NCI-H2227 (cell line): Measurements from ENCODE around the gene IER2.
A peak's percentile ranks its signal among the peaks of the same experiment; 100 is the strongest.
"Not testable (repeated sequence)": the region's sequence is repeated elsewhere in the genome, so short reads cannot be mapped to it uniquely, and the experiment has no call there.

Experiments used
- DNase-seq: peaks from one replicate; lab custom pipeline; 2025; ENCODE audit not compliant: unreplicated experiment; lab: John Stamatoyannopoulos, UW

IER2 gene

GRCh38 chr19:13162724-13163608 lies 12.8 kb downstream of the IER2 start:
- peak; percentile 85 for DNase-seq

GRCh38 chr19:13163609-13164342 lies 13.6 kb downstream of the IER2 start:
- peak; percentile 48 for DNase-seq

- peak; percentile 53 for DNase-seq
These were observed 14.3 kb downstream of the IER2 start for GRCh38 chr19:13164343-13165161.

- no peak for DNase-seq
These were observed 15.2 kb downstream of the IER2 start for GRCh38 chr19:13165162-13165997.

- not testable (repeated sequence) for DNase-seq
These were observed 15.9 kb downstream of the IER2 start for GRCh38 chr19:13166151-13166550.

GRCh38 chr19:13169769-13170168 lies 19.6 kb downstream of the IER2 start:
- DNase-seq = no peak

GRCh38 chr19:13171146-13171545 lies 20.9 kb downstream of the IER2 start:
- DNase-seq = no peak

- DNase-seq = peak; percentile 36
These were observed 22.3 kb downstream of the IER2 start for GRCh38 chr19:13172346-13173138.

GRCh38 chr19:13173139-13173737 lies 23.0 kb downstream of the IER2 start:
- no peak for DNase-seq

- DNase-seq = no peak
These were observed 26.1 kb downstream of the IER2 start for GRCh38 chr19:13176345-13176744.

- not testable (repeated sequence) for DNase-seq
These were observed 27.4 kb downstream of the IER2 start for GRCh38 chr19:13177584-13177983.

- not testable (repeated sequence) for DNase-seq
These were observed 28.1 kb downstream of the IER2 start for GRCh38 chr19:13178291-13178690.

- DNase-seq = no peak
These were observed 31.7 kb downstream of the IER2 start for GRCh38 chr19:13181747-13182388.

GRCh38 chr19:13184926-13185325 lies 34.7 kb downstream of the IER2 start:
- DNase-seq = not testable (repeated sequence)

- not testable (repeated sequence) for DNase-seq
These were observed 35.8 kb downstream of the IER2 start for GRCh38 chr19:13185763-13186657.

GRCh38 chr19:13186688-13187087 lies 36.5 kb downstream of the IER2 start:
- not testable (repeated sequence) for DNase-seq

GRCh38 chr19:13187419-13187818 lies 37.2 kb downstream of the IER2 start:
- no peak for DNase-seq

GRCh38 chr19:13189600-13189999 lies 39.4 kb downstream of the IER2 start:
- no peak for DNase-seq
